HG02763 (cell line): ENCODE measurements around the gene HJV.

ENCODE experiments used
- ATAC-seq: cut with Tn5 transposase; IDR thresholded peaks from one replicate; pipeline ENCODE4 v1.9.1; 2021; ENCODE audit warnings: mild to moderate bottlenecking, moderate library complexity; ENCODE audit not compliant: unreplicated experiment

Gene HJV

DNA sequence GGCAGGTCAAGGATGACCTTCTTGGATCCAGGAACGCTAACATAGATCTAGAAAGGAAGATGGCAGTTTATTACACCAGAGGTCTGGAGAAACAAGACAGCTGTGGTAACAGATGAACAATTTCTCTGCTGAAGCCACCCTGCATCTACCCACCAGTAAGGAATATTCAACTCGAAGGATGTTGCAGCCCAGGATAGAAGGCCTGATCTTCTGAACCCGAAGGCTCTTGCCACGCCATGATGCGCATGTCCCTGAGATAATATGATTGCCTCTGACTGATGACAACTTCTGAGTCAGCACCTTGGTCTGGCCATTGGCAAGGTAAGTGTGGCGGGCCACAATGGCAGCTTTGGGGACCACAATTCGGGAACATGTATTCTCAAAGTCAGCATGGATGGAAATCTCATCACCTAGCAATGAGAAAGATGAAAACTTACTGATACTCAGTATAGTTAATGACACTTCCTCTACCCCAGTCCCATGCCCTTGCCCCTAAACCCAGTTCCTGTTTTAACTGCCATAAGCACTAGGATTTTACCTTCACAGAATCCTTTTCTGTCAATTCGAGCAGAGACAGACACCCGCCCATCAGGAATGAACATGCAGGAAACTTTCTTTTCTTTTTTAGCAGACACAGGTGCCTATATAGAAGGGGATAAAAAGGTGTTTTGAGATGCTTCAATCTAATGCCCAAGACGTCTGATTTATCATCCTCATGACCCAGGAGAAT is 27.0 kb downstream of the HJV start:
- no peak for ATAC-seq

DNA sequence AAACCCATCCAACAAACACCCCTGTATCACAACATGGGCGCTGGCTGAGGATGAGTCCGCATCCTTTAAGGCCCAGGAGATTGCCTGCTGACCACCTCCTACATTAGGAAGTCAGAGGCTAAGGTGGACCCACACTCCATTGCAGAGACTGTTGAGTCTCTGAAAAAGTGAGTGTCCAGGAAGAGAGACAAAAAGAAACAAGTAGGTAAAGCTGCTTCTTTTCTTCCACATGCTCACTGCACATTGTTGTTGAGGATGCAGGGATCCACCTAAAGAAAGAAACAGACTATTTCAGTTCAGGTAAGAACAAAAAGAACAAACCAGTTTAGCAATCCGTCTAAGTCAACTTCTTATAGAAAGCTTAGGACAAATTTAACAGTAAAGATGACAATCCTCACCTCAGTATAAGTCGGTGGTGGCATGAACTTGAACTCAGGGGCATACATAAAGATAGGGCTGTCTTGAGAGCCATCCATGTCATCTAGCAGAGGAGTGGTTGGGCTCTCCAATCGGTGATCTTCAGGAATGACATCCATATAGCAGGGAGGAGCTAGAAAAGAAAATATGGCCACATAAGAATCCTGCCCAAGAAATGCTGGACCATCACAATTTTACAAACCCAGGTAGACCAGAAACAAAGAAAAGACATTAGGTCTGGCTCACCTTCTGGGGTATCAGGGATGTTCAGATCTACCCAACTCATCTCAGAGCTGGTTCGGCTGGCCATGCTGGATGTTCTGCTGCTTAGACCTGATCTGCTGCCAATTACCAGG is 27.7 kb downstream of the HJV start:
- no peak for ATAC-seq

GRCh38 chr1:145992958-145993617 is 28.4 kb downstream of the HJV start:
- ATAC-seq = no peak

DNA sequence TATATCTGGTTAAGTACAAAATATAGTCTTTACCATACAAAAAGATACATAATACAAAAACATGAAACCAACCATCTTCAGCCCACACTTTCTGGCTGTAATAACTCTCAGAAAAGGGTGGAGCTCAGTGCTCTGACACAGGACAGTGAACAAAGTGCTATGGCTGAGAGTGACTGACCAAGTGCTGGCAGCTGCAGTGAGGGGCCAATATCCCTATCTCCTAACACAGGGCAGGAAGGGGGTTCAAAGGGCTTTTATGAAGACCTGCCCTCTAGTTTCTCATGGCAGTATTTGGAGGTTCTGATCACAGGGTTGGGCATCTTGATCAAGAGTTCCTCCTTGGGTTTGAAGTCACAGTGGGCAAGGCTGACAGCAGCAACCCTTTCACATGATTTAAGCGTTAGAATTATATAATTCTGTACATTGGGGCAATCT is 29.0 kb downstream of the HJV start:
- no peak for ATAC-seq

- no peak for ATAC-seq
Measured at GRCh38 chr1:145991735-145992412, 29.7 kb downstream of the HJV start.

DNA sequence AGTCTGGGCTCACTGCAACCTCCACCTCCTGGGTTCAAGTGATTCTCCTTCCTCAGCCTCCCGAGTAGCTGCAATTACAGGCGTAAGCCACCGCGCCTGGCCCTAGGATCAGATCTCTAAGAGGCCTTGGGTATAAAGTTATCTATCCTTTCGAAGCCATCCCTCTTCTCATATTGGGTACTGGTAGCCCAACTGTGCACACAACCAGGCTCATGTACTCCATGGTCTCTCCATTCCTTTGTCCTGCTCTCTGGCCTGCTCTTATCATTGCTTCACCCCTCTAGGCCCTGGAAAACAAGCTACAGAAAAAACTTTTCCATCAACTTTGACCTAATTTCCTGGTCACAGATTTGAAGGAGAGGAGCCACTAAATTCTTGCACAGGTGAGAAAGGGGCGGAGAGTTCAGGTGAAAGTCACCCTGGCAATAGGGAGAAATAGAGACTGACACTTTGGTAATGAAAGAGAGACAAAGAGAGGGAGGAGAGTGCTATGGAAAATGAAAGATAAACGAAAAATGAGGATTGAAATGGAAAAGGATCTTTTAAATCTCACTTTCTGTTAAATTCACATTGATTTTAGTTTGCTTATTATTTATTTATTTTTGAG is 31.2 kb downstream of the HJV start:
- ATAC-seq = no peak

DNA sequence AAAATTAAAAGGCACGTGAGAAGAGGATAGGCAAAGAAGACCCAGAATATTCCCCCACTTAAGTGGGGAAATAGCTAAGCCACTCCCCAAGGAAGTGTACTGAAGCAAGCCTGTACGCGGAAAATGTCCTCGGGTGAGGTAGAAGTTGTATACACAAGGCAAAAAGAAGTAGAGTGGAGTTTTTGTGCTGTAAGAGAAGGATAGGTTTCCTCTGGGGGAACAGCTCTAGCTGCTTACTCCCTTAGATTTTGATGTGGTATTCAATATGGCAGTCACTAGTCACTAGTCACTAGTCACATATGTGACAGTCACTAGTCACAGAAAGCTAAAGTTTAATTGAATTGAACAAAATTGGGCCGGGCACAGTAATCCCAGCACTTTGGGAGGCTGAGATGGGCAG is 32.8 kb downstream of the HJV start:
- ATAC-seq = no peak

- no peak for ATAC-seq
Measured at GRCh38 chr1:145987926-145988325, 33.6 kb downstream of the HJV start.

DNA sequence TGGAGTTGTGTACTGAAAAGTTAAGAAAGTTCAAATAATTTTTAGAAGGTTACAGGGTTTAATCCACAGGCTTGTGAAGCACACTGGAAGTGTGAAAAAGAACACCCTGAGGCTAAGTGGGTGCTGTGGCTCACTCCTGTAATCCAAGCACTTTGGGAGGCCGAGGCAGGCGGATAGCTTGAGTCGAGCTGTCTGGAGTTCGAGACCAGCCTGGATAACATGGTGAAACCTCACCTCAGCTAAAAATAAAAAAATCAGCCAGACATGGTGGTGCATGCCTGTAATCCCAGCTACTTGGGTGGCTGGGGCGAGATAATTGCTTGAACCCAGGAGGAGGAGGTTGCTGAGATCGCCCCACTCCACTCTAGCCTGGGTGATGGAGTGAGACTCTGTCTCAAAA is 35.0 kb downstream of the HJV start:
- ATAC-seq = no peak

- ATAC-seq = no peak
Measured at GRCh38 chr1:145985502-145986439, 35.8 kb downstream of the HJV start.

GRCh38 chr1:145985129-145985501 is 36.4 kb downstream of the HJV start:
- no peak for ATAC-seq

GRCh38 chr1:145983960-145984830 is 37.3 kb downstream of the HJV start:
- ATAC-seq = no peak

DNA sequence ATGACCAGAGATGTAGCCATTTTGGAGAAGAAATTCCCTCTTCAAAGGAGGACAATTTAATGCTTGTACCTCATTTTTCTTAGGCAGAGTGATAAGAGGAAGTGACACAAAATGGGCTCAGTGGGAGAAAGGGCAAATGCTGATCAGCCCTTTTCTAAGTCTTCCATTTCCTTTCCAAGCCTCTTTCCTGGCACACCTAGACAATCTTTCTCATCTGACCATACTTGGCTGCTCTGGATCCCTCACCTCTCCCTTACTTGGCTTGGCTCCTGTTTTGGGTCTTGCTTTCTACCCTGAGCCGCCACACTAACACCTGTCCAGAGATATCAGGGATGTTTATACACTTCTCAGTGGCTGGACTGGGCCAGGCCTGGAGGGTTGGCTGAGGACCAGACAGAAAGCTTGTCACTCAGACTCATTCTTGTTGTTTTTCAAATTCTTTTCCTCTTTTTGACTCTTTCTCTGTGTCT is 38.3 kb downstream of the HJV start:
- no peak for ATAC-seq

GRCh38 chr1:145982010-145982723 is 39.4 kb downstream of the HJV start:
- ATAC-seq = no peak

GRCh38 chr1:145980457-145980994 is 41.0 kb downstream of the HJV start:
- ATAC-seq = no peak

DNA sequence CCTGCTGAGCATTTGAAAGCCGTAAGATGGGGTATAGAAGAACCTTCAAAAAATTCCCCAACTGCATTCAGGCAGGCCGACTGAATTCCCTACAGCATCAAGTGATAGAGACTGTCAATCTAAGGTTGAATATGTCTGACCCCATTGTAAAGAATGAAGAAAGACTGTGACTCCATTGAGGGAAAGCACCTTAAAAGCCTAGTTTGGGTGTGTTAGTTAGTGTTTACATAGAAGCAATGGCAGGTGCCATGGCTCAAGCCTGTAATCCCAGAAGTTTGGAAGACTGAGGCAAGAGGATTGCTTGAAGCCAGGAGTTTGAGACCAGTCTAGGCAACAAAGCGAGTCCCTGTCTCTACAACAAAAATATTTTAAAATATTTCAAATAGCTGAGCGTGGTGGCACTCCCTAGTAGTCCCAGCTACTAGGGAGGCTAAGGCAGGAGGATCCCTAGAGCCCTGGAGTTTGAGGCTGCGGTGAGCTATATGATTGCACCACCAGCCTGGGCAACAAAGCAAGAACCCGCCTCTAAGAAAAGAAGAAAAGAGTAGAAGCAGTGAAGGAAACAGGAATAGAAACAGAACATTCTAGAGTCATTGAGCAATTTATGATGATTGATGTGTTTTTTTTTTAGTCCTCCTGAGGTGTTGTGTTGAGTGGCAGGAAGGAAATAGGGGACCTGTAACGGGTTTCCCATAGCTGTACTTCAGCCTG is 41.6 kb downstream of the HJV start:
- ATAC-seq = no peak
